HepG2 (cell line): ENCODE measurements around the gene GLIS2. TPM values are rescaled to one million over a fixed set of nuclear protein-coding genes. Genes with fewer than 3 reads are reported as not detected.

ENCODE experiments used
- FOSL2 ChIP-seq: sonication (generic); formaldehyde crosslinking; IDR thresholded peaks from 2 replicates; pipeline ENCODE4 v1.4.0; 2020; ENCODE audit warnings: missing genetic modification reagents
- FOXK2 ChIP-seq: fragments of 450-650 bp; IDR thresholded peaks from 2 replicates; pipeline ENCODE4 v1.6.1; 2016
- HNF4A ChIP-seq: sonication (generic); formaldehyde crosslinking; IDR thresholded peaks from 2 replicates; pipeline ENCODE4 v1.4.0; 2020; ENCODE audit warnings: missing genetic modification reagents
- IKZF4 ChIP-seq: sonication (generic); formaldehyde crosslinking; IDR thresholded peaks from 2 replicates; pipeline ENCODE4 v1.5.1; 2020; ENCODE audit warnings: borderline replicate concordance, mild to moderate bottlenecking, low read depth, missing genetic modification reagents; ENCODE audit errors: not compliant biosample characterization
- MEIS1 ChIP-seq: sonication (generic); formaldehyde crosslinking; IDR thresholded peaks from 2 replicates; pipeline ENCODE4 v1.9.0; 2021; ENCODE audit warnings: mild to moderate bottlenecking, missing genetic modification reagents, moderate library complexity, borderline replicate concordance
- PHF8 ChIP-seq: sonication (generic); formaldehyde crosslinking; IDR thresholded peaks from 2 replicates; pipeline ENCODE4 v1.5.0; 2020; ENCODE audit warnings: missing genetic modification reagents
- POGZ ChIP-seq: sonication (generic); formaldehyde crosslinking; IDR thresholded peaks from 2 replicates; pipeline ENCODE4 v1.4.0; 2020; ENCODE audit warnings: mild to moderate bottlenecking, missing genetic modification reagents
- RBFOX2 ChIP-seq: fragments of 200-400 bp; formaldehyde crosslinking; IDR thresholded peaks from 2 replicates; pipeline ENCODE4 v1.6.1; 2017; ENCODE audit warnings: low read depth, mild to moderate bottlenecking, low read length
- TAF1 ChIP-seq: sonication (generic); formaldehyde crosslinking; IDR thresholded peaks from 2 replicates; pipeline ENCODE4 v1.4.0; 2020; ENCODE audit warnings: missing genetic modification reagents
- XBP1 ChIP-seq: sonication (generic); formaldehyde crosslinking; IDR thresholded peaks from 2 replicates; pipeline ENCODE4 v1.5.0; 2020; ENCODE audit warnings: missing genetic modification reagents
- ZIK1 ChIP-seq: sonication (generic); formaldehyde crosslinking; IDR thresholded peaks from 2 replicates; pipeline ENCODE4 v1.5.0; 2020; ENCODE audit warnings: mild to moderate bottlenecking, low read depth, missing genetic modification reagents, borderline replicate concordance
- ZMYM3 ChIP-seq: sonication (generic); formaldehyde crosslinking; IDR thresholded peaks from 2 replicates; pipeline ENCODE4 v1.5.1; 2020; ENCODE audit warnings: mild to moderate bottlenecking, missing genetic modification reagents
- ZNF577 ChIP-seq: sonication (generic); formaldehyde crosslinking; IDR thresholded peaks from 2 replicates; pipeline ENCODE4 v1.4.0; 2020; ENCODE audit warnings: mild to moderate bottlenecking, low read depth, missing genetic modification reagents, borderline replicate concordance
- ZSCAN29 ChIP-seq: sonication (generic); formaldehyde crosslinking; conservative IDR thresholded peaks from 2 replicates; pipeline ENCODE4 v1.4.0; 2020; ENCODE audit warnings: mild to moderate bottlenecking, missing genetic modification reagents
- polyA plus RNA-seq, 8 experiments: library from polyadenylated mRNA; depleted of rRNA in 3 of 8; stranded (reverse) in 7 of 8; unstranded in 1 of 8; fragments of >200 nt; fragmentation: Illumina TruSeq in 4 of 8; extraction: Trizol in 4 of 8; gene quantifications; 2 replicates each; pipeline versions ENCODE4 v1.2.1 to v1.2.3, GENCODE V29; 2011 to 2016; ENCODE audit warnings: low read depth in 4 of 8, missing spikeins in 1 of 8, mixed read lengths in 1 of 8; ENCODE audit not compliant: insufficient read depth in 1 of 8
- total RNA-seq, 5 experiments: library from RNA; depleted of rRNA; stranded (reverse); fragments of >200 nt; fragmentation: Illumina TruSeq; extraction: Trizol; gene quantifications; 2 replicates each; pipeline ENCODE4 v1.2.3, GENCODE V29; 2016; ENCODE audit warnings: low read depth in 1 of 5
- TF ChIP-seq, protein P1 (sequence below): sonication (generic); formaldehyde crosslinking; IDR thresholded peaks from 2 replicates; pipeline ENCODE4 v1.4.0; 2020; ENCODE audit warnings: mild to moderate bottlenecking, missing genetic modification reagents
- TF ChIP-seq, protein P2 (sequence below): sonication (generic); formaldehyde crosslinking; IDR thresholded peaks from 2 replicates; pipeline ENCODE4 v1.5.0; 2020; ENCODE audit warnings: missing genetic modification reagents
- TF ChIP-seq, protein P3 (sequence below): sonication (generic); formaldehyde crosslinking; conservative IDR thresholded peaks from 2 replicates; pipeline ENCODE4 v1.4.0; 2020; ENCODE audit warnings: mild to moderate bottlenecking, missing genetic modification reagents, moderate library complexity
- TF ChIP-seq, protein P4 (sequence below): sonication (generic); formaldehyde crosslinking; IDR thresholded peaks from 2 replicates; pipeline ENCODE4 v1.4.0; 2020; ENCODE audit warnings: missing genetic modification reagents, low read depth, mild to moderate bottlenecking, borderline replicate concordance
- TF ChIP-seq, protein P5 (sequence below): sonication (generic); formaldehyde crosslinking; IDR thresholded peaks from 2 replicates; pipeline ENCODE4 v1.8.1; 2023; ENCODE audit warnings: mild to moderate bottlenecking, moderate library complexity, missing genetic modification reagents

Gene GLIS2
- total and polyA plus RNA-seq, 2 of the 13 experiments (the other 11 are each of a cell fraction or from before 2014, with no cell fraction given), result 0.28 to 0.29 TPM

DNA sequence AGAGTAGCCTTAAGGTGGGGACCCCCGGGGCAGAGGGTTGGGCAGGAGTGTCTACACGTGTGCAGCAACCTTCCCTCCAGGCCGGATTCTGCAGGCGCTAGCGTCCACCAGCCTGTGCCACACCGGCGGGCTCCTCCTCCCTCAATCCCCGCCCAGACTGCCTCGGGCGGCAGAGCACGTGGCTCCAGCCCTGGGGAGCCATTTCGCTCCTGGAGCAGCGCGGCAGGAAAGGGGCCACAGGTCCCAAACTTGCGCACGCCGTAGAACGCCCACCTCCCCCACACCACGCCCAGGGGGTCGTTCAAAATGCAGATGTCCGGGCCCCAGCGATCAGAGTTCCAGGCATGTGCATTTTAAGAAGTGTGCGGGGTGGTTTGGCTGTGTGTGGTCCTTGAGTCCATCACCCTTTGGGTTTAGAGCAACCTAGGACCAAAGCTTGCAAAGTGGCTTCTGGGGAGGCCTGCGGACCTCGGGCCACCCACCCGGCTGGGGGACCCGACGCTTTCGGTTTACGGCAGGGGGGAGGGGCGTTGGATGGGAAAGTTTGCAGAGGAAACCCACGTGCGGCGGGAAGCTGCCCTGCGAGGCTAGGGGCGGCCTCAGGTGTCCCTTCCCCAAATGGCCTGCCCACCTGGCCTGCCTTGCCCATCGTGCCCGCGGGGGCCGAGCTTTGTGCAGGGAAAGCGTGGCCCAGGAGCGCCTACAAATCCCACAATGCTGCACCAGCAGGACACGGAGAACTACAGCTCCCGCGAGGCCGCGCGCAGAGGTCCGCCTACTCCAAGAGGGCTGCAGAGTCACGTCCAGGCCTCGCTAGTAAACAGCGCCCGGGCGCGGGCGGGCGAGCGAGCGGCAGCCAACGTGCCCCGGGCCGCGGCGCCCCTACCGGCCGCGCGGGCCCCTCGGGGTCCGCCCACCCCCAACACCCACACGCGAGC, 44.4 kb upstream of the GLIS2 start (continued):
- TF ChIP-seq, protein P1, sequence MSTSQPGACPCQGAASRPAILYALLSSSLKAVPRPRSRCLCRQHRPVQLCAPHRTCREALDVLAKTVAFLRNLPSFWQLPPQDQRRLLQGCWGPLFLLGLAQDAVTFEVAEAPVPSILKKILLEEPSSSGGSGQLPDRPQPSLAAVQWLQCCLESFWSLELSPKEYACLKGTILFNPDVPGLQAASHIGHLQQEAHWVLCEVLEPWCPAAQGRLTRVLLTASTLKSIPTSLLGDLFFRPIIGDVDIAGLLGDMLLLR (CRISPR knock-in tag), result peak; percentile 90
- peak; percentile 71; the same call in 1 of the 2 replicates for TF ChIP-seq ZIK1
- TF ChIP-seq RBFOX2, result peak; percentile 89
- TF ChIP-seq, protein P2, sequence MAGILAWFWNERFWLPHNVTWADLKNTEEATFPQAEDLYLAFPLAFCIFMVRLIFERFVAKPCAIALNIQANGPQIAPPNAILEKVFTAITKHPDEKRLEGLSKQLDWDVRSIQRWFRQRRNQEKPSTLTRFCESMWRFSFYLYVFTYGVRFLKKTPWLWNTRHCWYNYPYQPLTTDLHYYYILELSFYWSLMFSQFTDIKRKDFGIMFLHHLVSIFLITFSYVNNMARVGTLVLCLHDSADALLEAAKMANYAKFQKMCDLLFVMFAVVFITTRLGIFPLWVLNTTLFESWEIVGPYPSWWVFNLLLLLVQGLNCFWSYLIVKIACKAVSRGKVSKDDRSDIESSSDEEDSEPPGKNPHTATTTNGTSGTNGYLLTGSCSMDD, result no peak
- TF ChIP-seq POGZ (CRISPR knock-in tag), result peak; percentile 74
- TF ChIP-seq FOXK2, result peak; percentile 39; the same call in 1 of the 2 replicates
- TF ChIP-seq, protein P3, sequence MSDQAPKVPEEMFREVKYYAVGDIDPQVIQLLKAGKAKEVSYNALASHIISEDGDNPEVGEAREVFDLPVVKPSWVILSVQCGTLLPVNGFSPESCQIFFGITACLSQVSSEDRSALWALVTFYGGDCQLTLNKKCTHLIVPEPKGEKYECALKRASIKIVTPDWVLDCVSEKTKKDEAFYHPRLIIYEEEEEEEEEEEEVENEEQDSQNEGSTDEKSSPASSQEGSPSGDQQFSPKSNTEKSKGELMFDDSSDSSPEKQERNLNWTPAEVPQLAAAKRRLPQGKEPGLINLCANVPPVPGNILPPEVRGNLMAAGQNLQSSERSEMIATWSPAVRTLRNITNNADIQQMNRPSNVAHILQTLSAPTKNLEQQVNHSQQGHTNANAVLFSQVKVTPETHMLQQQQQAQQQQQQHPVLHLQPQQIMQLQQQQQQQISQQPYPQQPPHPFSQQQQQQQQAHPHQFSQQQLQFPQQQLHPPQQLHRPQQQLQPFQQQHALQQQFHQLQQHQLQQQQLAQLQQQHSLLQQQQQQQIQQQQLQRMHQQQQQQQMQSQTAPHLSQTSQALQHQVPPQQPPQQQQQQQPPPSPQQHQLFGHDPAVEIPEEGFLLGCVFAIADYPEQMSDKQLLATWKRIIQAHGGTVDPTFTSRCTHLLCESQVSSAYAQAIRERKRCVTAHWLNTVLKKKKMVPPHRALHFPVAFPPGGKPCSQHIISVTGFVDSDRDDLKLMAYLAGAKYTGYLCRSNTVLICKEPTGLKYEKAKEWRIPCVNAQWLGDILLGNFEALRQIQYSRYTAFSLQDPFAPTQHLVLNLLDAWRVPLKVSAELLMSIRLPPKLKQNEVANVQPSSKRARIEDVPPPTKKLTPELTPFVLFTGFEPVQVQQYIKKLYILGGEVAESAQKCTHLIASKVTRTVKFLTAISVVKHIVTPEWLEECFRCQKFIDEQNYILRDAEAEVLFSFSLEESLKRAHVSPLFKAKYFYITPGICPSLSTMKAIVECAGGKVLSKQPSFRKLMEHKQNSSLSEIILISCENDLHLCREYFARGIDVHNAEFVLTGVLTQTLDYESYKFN (CRISPR knock-in tag), result peak; percentile 57; the same call in 1 of the 2 replicates
- peak; percentile 67 for TF ChIP-seq TAF1 (CRISPR knock-in tag)
- TF ChIP-seq, protein P4, sequence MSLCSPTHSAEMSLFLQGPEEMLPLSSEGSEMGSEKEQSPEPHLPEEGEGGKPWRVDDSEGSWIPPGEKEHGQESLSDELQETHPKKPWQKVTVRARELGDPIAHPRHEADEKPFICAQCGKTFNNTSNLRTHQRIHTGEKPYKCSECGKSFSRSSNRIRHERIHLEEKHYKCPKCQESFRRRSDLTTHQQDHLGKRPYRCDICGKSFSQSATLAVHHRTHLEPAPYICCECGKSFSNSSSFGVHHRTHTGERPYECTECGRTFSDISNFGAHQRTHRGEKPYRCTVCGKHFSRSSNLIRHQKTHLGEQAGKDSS, result peak; percentile 36; the same call in 1 of the 2 replicates
- peak; percentile 77 for TF ChIP-seq PHF8
- TF ChIP-seq ZMYM3 (CRISPR knock-in tag), result peak; percentile 46; the same call in 1 of the 2 replicates
- peak; percentile 13 for TF ChIP-seq FOSL2
- no peak; the same call in 1 of the 2 replicates for TF ChIP-seq HNF4A (CRISPR knock-in tag)
- no peak for TF ChIP-seq XBP1
- TF ChIP-seq ZSCAN29, result peak; percentile 81
- TF ChIP-seq, protein P5, sequence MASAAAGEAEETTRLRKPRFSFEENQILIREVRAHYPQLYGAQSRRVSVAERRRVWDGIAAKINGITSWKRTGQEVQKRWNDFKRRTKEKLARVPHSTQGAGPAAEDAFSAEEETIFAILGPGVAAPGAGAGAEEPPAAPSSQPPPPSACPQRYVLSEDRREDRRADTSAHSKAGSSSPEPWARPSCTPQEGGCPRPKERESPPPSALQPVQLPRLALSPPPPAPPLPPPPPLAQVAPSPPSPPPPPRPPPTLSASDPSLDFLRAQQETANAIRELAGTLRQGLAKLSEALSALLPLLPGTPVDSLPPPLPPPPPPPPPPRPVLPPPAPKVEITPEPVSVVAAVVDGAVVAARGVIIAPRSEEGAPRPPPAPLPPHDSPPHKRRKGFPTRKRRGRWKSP, result peak; percentile 78; the same call in 1 of the 2 replicates
- peak; percentile 77 for TF ChIP-seq IKZF4 (CRISPR knock-in tag)
- no peak for TF ChIP-seq ZNF577
- peak; percentile 45; the same call in 1 of the 2 replicates for TF ChIP-seq MEIS1 (CRISPR knock-in tag)
